Kidney (tissue), 14 donors: Measurements from ENCODE around the gene TDRKH. TPM values are rescaled to one million over a fixed set of nuclear protein-coding genes. Genes with fewer than 3 reads are reported as not detected.

Source experiments
- DNase-seq, 5 donors: peaks; one replicate each; pipeline ENCODE4 v3.0.0-alpha.2; 2013 to 2020
- FAIRE-seq: peaks from 2 replicates; lab custom pipeline; 2012; peaks lifted over from hg19 to GRCh38; lab: Jason Lieb, UNC
- H3K27ac ChIP-seq, 2 donors: one replicate each; pipeline ENCODE4 v1.7.0; 2013; ENCODE audit warnings: low read depth in 2 of 2, low read length in 2 of 2, inconsistent platforms in 1 of 2
- H3K27me3 ChIP-seq: one replicate; pipeline ENCODE4 v1.7.1; 2013; ENCODE audit warnings: low read length, inconsistent platforms; ENCODE audit not compliant: control insufficient read depth, insufficient read depth
- H3K36me3 ChIP-seq, 3 donors: one replicate each; pipeline versions ENCODE4 v1.7.0 to v1.7.1; 2013; ENCODE audit warnings: low read length in 3 of 3, control low read depth in 1 of 3, inconsistent platforms in 1 of 3; ENCODE audit not compliant: insufficient read depth in 3 of 3, control insufficient read depth in 2 of 3
- H3K4me1 ChIP-seq, 3 donors: one replicate each; pipeline versions ENCODE4 v1.7.0 to v1.7.1; 2013; ENCODE audit warnings: low read length in 3 of 3, inconsistent platforms in 1 of 3, low read depth in 1 of 3; ENCODE audit not compliant: control insufficient read depth in 2 of 3, insufficient read depth in 2 of 3
- H3K4me3 ChIP-seq, 3 donors: one replicate each; pipeline versions ENCODE4 v1.7.0 to v1.8.1; 2013; ENCODE audit warnings: low read length in 3 of 3, control low read depth in 1 of 3, inconsistent platforms in 1 of 3
- H3K9ac ChIP-seq, 3 donors: one replicate each; pipeline versions ENCODE4 v1.7.0 to v1.7.1; 2013; ENCODE audit warnings: low read length in 3 of 3, control low read depth in 1 of 3, inconsistent platforms in 1 of 3
- H3K9me3 ChIP-seq, 3 donors: one replicate each; pipeline versions ENCODE4 v1.7.0 to v1.7.1; 2013; ENCODE audit warnings: low read length in 3 of 3, control low read depth in 1 of 3, inconsistent platforms in 1 of 3; ENCODE audit not compliant: control insufficient read depth in 2 of 3, insufficient read depth in 1 of 3
- CTCF ChIP-seq: IDR thresholded peaks from 3 replicates; pipeline ENCODE4 v1.5.1; 2012; ENCODE audit warnings: mild to moderate bottlenecking, moderate library complexity, borderline replicate concordance; ENCODE audit not compliant: insufficient read depth; ENCODE audit errors: extremely low read depth
- intact Hi-C: fragments of 100-400 bp; cut with DNase I; formaldehyde crosslinking; loops from one replicate; pipeline ENCODE4 v1.11.1; 2022
- polyA plus RNA-seq: library from polyadenylated mRNA; stranded (reverse); fragments of 350-450 nt; fragmentation: Illumina TruSeq; extraction: RNeasy Lipid Tissue Mini Kit (QIAGEN cat#74804); gene quantifications from one replicate; pipeline ENCODE4 v1.2.3, GENCODE V29; 2014; ENCODE audit warnings: low read depth, low replicate concordance; ENCODE audit not compliant: insufficient read depth
- total RNA-seq: library from RNA; stranded (reverse); fragmentation: NEBNext Ultra II Directional; extraction: Animal tissue kit (Norgen Biotek cat#: 25700); gene quantifications from one replicate; pipeline ENCODE4 v1.2.1, GENCODE V29; 2021
- donor health status: control.
- donor health status: control.
- donor health status: control.
- donor health status: control.
- donor health status: control.
- donor health status: DM: yes; HTN: yes; CAD: no.
- donor health status: Normal renal cell carcinoma (clear cell type).

Gene TDRKH
- total and polyA plus RNA-seq, 2 donors from 2014 or later = 5.3 to 13.5 TPM

- H3K27me3 ChIP-seq = no peaks in the 10 kb centered on the region
- DNase-seq = no peak
- peak overlapping the region in 1 of 3 donors; percentile 34 for H3K9ac ChIP-seq
- peaks cover 0 to 4% (median 1%) of the 10 kb centered on the region in 3 donors for H3K36me3 ChIP-seq
- intact Hi-C loops = no loop called here
- no peaks in the 10 kb centered on the region for H3K9me3 ChIP-seq
- FAIRE-seq = no peak
- peaks cover 0 to 9% (median 5%) of the 10 kb centered on the region in 3 donors for H3K4me1 ChIP-seq
- no peak overlapping the region for H3K27ac ChIP-seq
- TF ChIP-seq CTCF = no peak
- H3K4me3 ChIP-seq = no peak overlapping the region
Observed at GRCh38 chr1:151823175-151823574, 32.9 kb upstream of the TDRKH start.

- peak in 4 of 5 donors; percentile 62 to 74 (median 70) for DNase-seq
- Histone ChIP-seq H3K9me3 (no peaks in the 10 kb centered on the region), H3K9ac (peak overlapping the region in 1 of 3 donors; percentile 34), H3K27me3 (no peaks in the 10 kb centered on the region), H3K4me1 (peaks cover 0 to 5% (median 5%) of the 10 kb centered on the region in 3 donors), H3K27ac (no peak overlapping the region), H3K4me3 (no peak overlapping the region), H3K36me3 (peaks cover 0 to 4% (median 4%) of the 10 kb centered on the region in 3 donors)
- intact Hi-C loops = no loop called here
- no peak for FAIRE-seq
- TF ChIP-seq CTCF = no peak
Observed at GRCh38 chr1:151822404-151822803, 32.1 kb upstream of the TDRKH start.

GRCh38 chr1:151820940-151821339, 30.6 kb upstream of the TDRKH start:
- Histone ChIP-seq H3K9me3 (no peaks in the 10 kb centered on the region), H3K9ac (no peak overlapping the region), H3K27ac (no peak overlapping the region), H3K4me1 (peaks cover 0 to 5% (median 5%) of the 10 kb centered on the region in 3 donors), H3K36me3 (peaks cover 0 to 17% (median 4%) of the 10 kb centered on the region in 3 donors), H3K4me3 (no peak overlapping the region), H3K27me3 (no peaks in the 10 kb centered on the region)
- no peak for FAIRE-seq
- no peak for DNase-seq
- TF ChIP-seq CTCF = no peak
- intact Hi-C loops = no loop called here
